ENCODE measurements around the gene LYVE1. TPM values are rescaled to one million over a fixed set of nuclear protein-coding genes. Genes with fewer than 3 reads are reported as not detected.

LYVE1 gene
- total and polyA plus RNA-seq, 12 donors: 29.1 to 530 (median 254) TPM

GRCh38 chr11:10566257-10566957, 2.1 kb downstream of the LYVE1 start:
- H3K4me3 ChIP-seq: peak overlapping the region in 1 of 4 donors; percentile 27
- H3K27ac ChIP-seq: peak overlapping the region; percentile 4 to 90 (median 79)
- peak in 1 of 7 donors; percentile 27 for DNase-seq
- 56 to 65% (median 60%) methylated on average over 6 of the region's 6 CpGs for whole genome bisulfite sequencing, 4 donors
- intact Hi-C loops (cut with DNase I): loop anchor here in 1 of 2 donors (10.0 kb wide), 1 partner anchor 168 kb away; no protein-coding TSS in a partner anchor
- H3K9me3 ChIP-seq (replicated peaks in 1 of 3): no peaks in the 10 kb centered on the region
- no peak for TF ChIP-seq CTCF (IDR thresholded peaks at IDR 0.05)
- TF ChIP-seq POLR2A (IDR thresholded peaks at IDR 0.05): no peak
- no peaks in the 10 kb centered on the region for H3K27me3 ChIP-seq
- peaks cover 0 to 8% of the 10 kb centered on the region in 2 donors for H3K36me3 ChIP-seq (replicated peaks in 1 of 2)
- H3K4me1 ChIP-seq (replicated peaks in 1 of 2): peaks cover 18 to 30% of the 10 kb centered on the region in 2 donors

DNA sequence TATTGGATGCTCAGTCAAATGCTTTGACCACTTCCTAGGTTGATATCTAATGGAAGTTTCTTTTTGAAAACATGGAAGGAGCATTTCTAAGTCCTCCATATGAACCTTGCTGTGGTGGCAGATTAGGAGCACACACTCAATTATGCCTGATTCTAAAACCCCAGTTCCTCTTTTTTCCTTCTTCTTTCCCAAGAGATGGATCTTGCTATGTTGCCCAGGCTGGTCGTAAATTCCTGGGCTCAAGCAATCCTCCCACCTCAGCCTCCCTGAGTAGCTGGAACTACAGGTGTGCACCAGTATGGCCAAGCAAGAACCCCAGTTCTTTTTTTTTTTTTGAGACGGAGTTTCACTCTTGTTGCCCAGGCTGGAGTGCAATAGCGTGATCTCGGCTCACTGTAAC, 3.0 kb downstream of the LYVE1 start:
- H3K27ac ChIP-seq: peak overlapping the region in 4 of 5 donors; percentile 35 to 90 (median 66)
- H3K36me3 ChIP-seq (replicated peaks in 1 of 2): peaks cover 0 to 9% of the 10 kb centered on the region in 2 donors
- WGBS, 4 donors: 89 to 91% (median 91%) methylated on average over 4 of the region's 4 CpGs
- H3K4me1 ChIP-seq (replicated peaks in 1 of 2): peaks cover 18 to 30% of the 10 kb centered on the region in 2 donors
- H3K9me3 ChIP-seq (replicated peaks in 1 of 3): no peaks in the 10 kb centered on the region
- DNase-seq: no peak
- intact Hi-C loops (cut with DNase I): loop anchor here in 1 of 2 donors (10.0 kb wide), 1 partner anchor 169 kb away; no protein-coding TSS in a partner anchor
- H3K27me3 ChIP-seq: no peaks in the 10 kb centered on the region
- no peak overlapping the region for H3K4me3 ChIP-seq
- TF ChIP-seq POLR2A (IDR thresholded peaks at IDR 0.05) (no peak), CTCF (IDR thresholded peaks at IDR 0.05) (no peak)

- Histone ChIP-seq H3K4me1 (replicated peaks in 1 of 2) (peaks cover 18 to 28% of the 10 kb centered on the region in 2 donors), H3K36me3 (replicated peaks in 1 of 2) (peaks cover 0 to 16% of the 10 kb centered on the region in 2 donors), H3K9me3 (replicated peaks in 1 of 3) (no peaks in the 10 kb centered on the region), H3K4me3 (no peak overlapping the region), H3K27me3 (no peaks in the 10 kb centered on the region), H3K27ac (peak overlapping the region in 4 of 5 donors; percentile 35 to 90 (median 66))
- 26 to 30% (median 28%) methylated on average over 1 of the region's 1 CpG for WGBS, 4 donors
- peak in 6 of 7 donors; percentile 52 to 75 (median 63) for DNase-seq
- peak; percentile 43 to 76 (median 68) for TF ChIP-seq CTCF (IDR thresholded peaks at IDR 0.05)
- no peak for TF ChIP-seq POLR2A (IDR thresholded peaks at IDR 0.05)
- intact Hi-C loops (cut with DNase I): loop anchor here in 1 of 2 donors (10.0 kb wide), 1 partner anchor 170 kb away; no protein-coding TSS in a partner anchor
Observed at GRCh38 chr11:10564696-10565318, 3.7 kb downstream of the LYVE1 start.

DNA sequence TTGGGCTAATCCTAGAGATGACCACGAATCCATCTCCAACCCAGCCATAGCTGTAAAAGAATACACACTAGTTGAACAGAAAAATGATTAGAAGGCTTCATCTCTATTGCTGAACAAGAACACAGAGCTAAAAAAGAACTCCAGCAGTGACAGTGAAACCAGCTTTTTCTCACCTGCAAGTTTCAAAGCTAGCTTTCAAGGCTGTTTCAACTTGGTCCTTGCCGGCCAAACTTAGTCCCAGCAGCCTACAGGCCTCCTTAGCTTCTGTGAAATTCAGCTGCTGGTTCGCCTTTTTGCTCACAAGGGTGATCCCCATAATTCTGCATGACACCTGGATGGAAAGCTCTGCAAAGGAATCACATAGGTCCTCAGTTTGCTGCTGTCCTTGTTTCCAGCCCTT, 4.4 kb downstream of the LYVE1 start:
- no peaks in the 10 kb centered on the region for H3K27me3 ChIP-seq
- H3K9me3 ChIP-seq (replicated peaks in 1 of 3): no peaks in the 10 kb centered on the region
- peaks cover 13 to 24% of the 10 kb centered on the region in 2 donors for H3K4me1 ChIP-seq (replicated peaks in 1 of 2)
- 78 to 90% (median 83%) methylated on average over 3 of the region's 3 CpGs for WGBS, 4 donors
- DNase-seq: no peak
- H3K36me3 ChIP-seq (replicated peaks in 1 of 2): peaks cover 0 to 21% of the 10 kb centered on the region in 2 donors
- peak overlapping the region in 2 of 5 donors; percentile 29 to 90 for H3K27ac ChIP-seq
- intact Hi-C loops (cut with DNase I): loop anchor here in 1 of 2 donors (10.0 kb wide), 1 partner anchor 171 kb away; no protein-coding TSS in a partner anchor
- no peak overlapping the region for H3K4me3 ChIP-seq
- TF ChIP-seq CTCF (IDR thresholded peaks at IDR 0.05): no peak
- no peak for TF ChIP-seq POLR2A (IDR thresholded peaks at IDR 0.05)

Measured in adrenal gland (tissue), 12 donors.